Mesendoderm (in vitro differentiated cells): ENCODE measurements around the gene POC1A.

Source experiments
- DNase-seq: peaks from one replicate; pipeline ENCODE4 v3.0.0; 2013
- H2AK5ac ChIP-seq: 2 replicates; pipeline ENCODE4 v1.6.1; 2013; ENCODE audit warnings: low read length, inconsistent platforms
- H2BK120ac ChIP-seq: 2 replicates; pipeline ENCODE4 v1.6.1; 2013; ENCODE audit warnings: low read depth, mild to moderate bottlenecking, low read length, moderate library complexity, mixed read lengths
- H2BK15ac ChIP-seq: replicated peaks from 2 replicates; pipeline ENCODE4 v1.6.1; 2013; ENCODE audit warnings: low read depth, mild to moderate bottlenecking, moderate library complexity
- H2BK5ac ChIP-seq: 2 replicates; pipeline ENCODE4 v1.6.1; 2013; ENCODE audit warnings: low read length, inconsistent platforms
- H3K18ac ChIP-seq: 2 replicates; pipeline ENCODE4 v1.6.1; 2013; ENCODE audit warnings: mild to moderate bottlenecking, low read length, mixed read lengths
- H3K23ac ChIP-seq: one replicate; pipeline ENCODE4 v1.6.1; 2013; ENCODE audit warnings: low read length
- H3K27ac ChIP-seq: 2 replicates; pipeline ENCODE4 v1.5.1; 2013; ENCODE audit warnings: low read depth, mild to moderate bottlenecking, inconsistent platforms, low read length, moderate library complexity
- H3K27me3 ChIP-seq: 2 replicates; pipeline ENCODE4 v1.6.1; 2013; ENCODE audit warnings: low read length, control low read depth, mild to moderate bottlenecking, inconsistent platforms; ENCODE audit not compliant: insufficient read depth, poor library complexity
- H3K36me3 ChIP-seq: 2 replicates; pipeline ENCODE4 v1.6.1; 2013; ENCODE audit warnings: low read length, inconsistent platforms; ENCODE audit not compliant: control insufficient read depth, insufficient read depth
- H3K4ac ChIP-seq: one replicate; pipeline ENCODE4 v1.6.1; 2013; ENCODE audit warnings: low read depth, mild to moderate bottlenecking, low read length, moderate library complexity
- H3K4me1 ChIP-seq: 2 replicates; pipeline ENCODE4 v1.6.1; 2013; ENCODE audit warnings: low read depth, low read length, inconsistent platforms; ENCODE audit not compliant: control insufficient read depth
- H3K4me2 ChIP-seq: 2 replicates; pipeline ENCODE4 v1.6.1; 2013; ENCODE audit warnings: low read length
- H3K4me3 ChIP-seq: 2 replicates; pipeline ENCODE4 v1.5.1; 2013; ENCODE audit warnings: mild to moderate bottlenecking, low read length
- H3K56ac ChIP-seq: one replicate; pipeline ENCODE4 v1.6.1; 2013; ENCODE audit warnings: low read length
- H3K79me1 ChIP-seq: 2 replicates; pipeline ENCODE4 v1.6.1; 2013; ENCODE audit warnings: low read length, inconsistent platforms
- H3K79me2 ChIP-seq: 2 replicates; pipeline ENCODE4 v1.6.1; 2013; ENCODE audit warnings: mild to moderate bottlenecking, low read length; ENCODE audit not compliant: control insufficient read depth, insufficient read depth
- H3K9ac ChIP-seq: 2 replicates; pipeline ENCODE4 v1.6.1; 2013; ENCODE audit warnings: low read length, inconsistent platforms
- H4K5ac ChIP-seq: one replicate; pipeline ENCODE4 v1.6.1; 2013; ENCODE audit warnings: low read length
- H4K8ac ChIP-seq: one replicate; pipeline ENCODE4 v1.6.1; 2013; ENCODE audit warnings: low read depth, mild to moderate bottlenecking, control low read depth, low read length, moderate library complexity
- WGBS: extraction: QIAGEN DNeasy Blood & Tissue Kit; methylation state at CpG from one replicate; pipeline ENCODE4 v1.1.7; 2013; ENCODE audit warnings: low lambda C conversion rate, missing lambda C conversion rate; ENCODE audit not compliant: insufficient coverage; ENCODE audit errors: extremely low coverage; 5-methylcytosine and 5-hydroxymethylcytosine counted together

POC1A gene

GRCh38 chr3:52070724-52071621, 83.2 kb downstream of the POC1A start:
- Histone ChIP-seq H3K79me2 (no peaks in the 10 kb centered on the region), H3K36me3 (no peaks in the 10 kb centered on the region)

DNA sequence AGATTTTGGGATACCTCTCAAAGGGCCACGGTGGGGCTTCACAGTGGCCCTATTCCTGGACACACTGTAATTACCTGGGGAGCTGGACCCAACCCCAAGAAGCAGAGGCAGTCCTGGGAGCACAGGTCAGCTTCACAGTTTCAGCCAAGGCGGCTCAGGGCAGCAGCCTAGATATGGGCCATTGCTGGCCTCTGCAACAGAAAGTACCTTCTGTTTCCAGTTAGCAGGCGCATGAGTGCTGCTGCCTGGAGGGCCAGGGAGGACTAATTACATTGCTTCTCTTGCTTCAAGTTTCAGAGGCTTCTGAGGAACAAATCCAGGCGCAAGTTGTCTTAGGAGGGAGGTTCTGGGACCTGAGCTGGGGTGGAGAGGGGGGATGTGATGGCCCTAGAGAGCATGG, 84.4 kb downstream of the POC1A start:
- H3K27ac ChIP-seq: no peak overlapping the region
- WGBS: no CpG with 5 or more reads among the region's 4 CpGs

More at GRCh38 chr3:52070724-52071621, 83.2 kb downstream of the POC1A start:
- Histone ChIP-seq H3K4me3 (no peak overlapping the region), H3K18ac (no peak overlapping the region), H4K8ac (no peak overlapping the region), H3K79me1 (no peaks in the 10 kb centered on the region), H2BK15ac (no peak overlapping the region), H2AK5ac (no peak overlapping the region), H3K4ac (no peak overlapping the region), H3K23ac (no peak overlapping the region), H3K27me3 (no peaks in the 10 kb centered on the region), H3K56ac (no peak overlapping the region), H3K4me1 (no peaks in the 10 kb centered on the region), H3K9ac (no peak overlapping the region), H4K5ac (no peak overlapping the region), H3K4me2 (no peak overlapping the region), H2BK5ac (no peak overlapping the region), H3K27ac (no peak overlapping the region), H2BK120ac (no peak overlapping the region)
- no CpG with 5 or more reads among the region's 22 CpGs for WGBS
- no peak for DNase-seq

GRCh38 chr3:52069135-52069534, 85.1 kb downstream of the POC1A start:
- H3K27ac ChIP-seq: no peak overlapping the region
- no peak overlapping the region for H3K9ac ChIP-seq
- H3K23ac ChIP-seq: no peak overlapping the region
- H4K8ac ChIP-seq: no peak overlapping the region
- no peak overlapping the region for H3K18ac ChIP-seq
- no peak overlapping the region for H2BK120ac ChIP-seq
- no peak overlapping the region for H3K4me2 ChIP-seq
- no peak overlapping the region for H2BK15ac ChIP-seq
- H3K4me3 ChIP-seq: no peak overlapping the region
- H3K27me3 ChIP-seq: no peaks in the 10 kb centered on the region
- DNase-seq: no peak
- no peaks in the 10 kb centered on the region for H3K36me3 ChIP-seq
- no peak overlapping the region for H4K5ac ChIP-seq
- no peak overlapping the region for H2BK5ac ChIP-seq
- H3K79me1 ChIP-seq: no peaks in the 10 kb centered on the region
- no peak overlapping the region for H3K4ac ChIP-seq
- no peak overlapping the region for H3K56ac ChIP-seq
- WGBS: no CpG with 5 or more reads among the region's 5 CpGs
- no peaks in the 10 kb centered on the region for H3K79me2 ChIP-seq
- H2AK5ac ChIP-seq: no peak overlapping the region
- H3K4me1 ChIP-seq: no peaks in the 10 kb centered on the region

More for the DNA sequence above, 84.4 kb downstream of the POC1A start:
- Histone ChIP-seq H3K36me3 (no peaks in the 10 kb centered on the region), H2BK15ac (no peak overlapping the region), H3K23ac (no peak overlapping the region), H3K79me2 (no peaks in the 10 kb centered on the region), H3K9ac (no peak overlapping the region), H3K18ac (no peak overlapping the region), H3K4ac (no peak overlapping the region), H3K4me3 (no peak overlapping the region), H3K27me3 (no peaks in the 10 kb centered on the region), H3K4me1 (no peaks in the 10 kb centered on the region), H4K8ac (no peak overlapping the region), H3K79me1 (no peaks in the 10 kb centered on the region), H2AK5ac (no peak overlapping the region), H2BK5ac (no peak overlapping the region), H3K4me2 (no peak overlapping the region), H2BK120ac (no peak overlapping the region), H4K5ac (no peak overlapping the region), H3K56ac (no peak overlapping the region)
- no peak for DNase-seq

DNA sequence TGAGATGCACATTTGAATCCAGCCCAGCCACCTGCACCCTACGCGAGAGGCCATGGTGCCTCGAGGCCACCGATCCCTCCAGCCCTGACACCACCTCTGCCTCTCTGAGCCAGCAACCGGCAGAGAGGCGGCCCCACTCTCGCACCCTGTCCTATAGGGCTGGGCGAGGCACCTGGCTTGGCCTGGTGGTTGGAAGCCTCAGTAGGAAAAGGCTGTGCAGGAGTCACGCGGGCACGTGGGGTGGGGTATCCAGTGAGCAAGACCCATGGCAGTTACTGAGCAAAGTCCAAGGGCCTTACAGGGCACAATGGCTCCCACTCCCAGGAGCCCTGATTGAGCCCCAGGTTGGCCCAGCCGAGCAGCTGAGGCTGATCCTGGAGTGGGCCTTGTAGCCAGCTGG, 85.5 kb downstream of the POC1A start:
- Histone ChIP-seq H3K79me2 (no peaks in the 10 kb centered on the region), H3K27me3 (no peaks in the 10 kb centered on the region), H2AK5ac (no peak overlapping the region), H2BK15ac (no peak overlapping the region), H3K36me3 (no peaks in the 10 kb centered on the region), H3K23ac (peak overlapping the region; percentile 66), H4K5ac (no peak overlapping the region), H3K18ac (no peak overlapping the region), H3K4me1 (no peaks in the 10 kb centered on the region), H3K79me1 (no peaks in the 10 kb centered on the region), H2BK120ac (no peak overlapping the region), H4K8ac (no peak overlapping the region), H3K27ac (no peak overlapping the region), H3K9ac (no peak overlapping the region), H2BK5ac (no peak overlapping the region), H3K4ac (no peak overlapping the region), H3K4me2 (no peak overlapping the region), H3K56ac (no peak overlapping the region), H3K4me3 (no peak overlapping the region)
- WGBS: no CpG with 5 or more reads among the region's 12 CpGs
- DNase-seq: no peak

GRCh38 chr3:52068055-52068571, 86.1 kb downstream of the POC1A start:
- Histone ChIP-seq H2BK5ac (no peak overlapping the region), H3K4me3 (no peak overlapping the region), H3K9ac (no peak overlapping the region), H3K36me3 (no peaks in the 10 kb centered on the region), H3K79me2 (no peaks in the 10 kb centered on the region), H3K4ac (no peak overlapping the region), H4K8ac (no peak overlapping the region), H3K4me1 (no peaks in the 10 kb centered on the region), H4K5ac (no peak overlapping the region), H3K4me2 (no peak overlapping the region), H2BK15ac (no peak overlapping the region), H3K56ac (no peak overlapping the region), H3K23ac (no peak overlapping the region), H3K18ac (no peak overlapping the region), H3K27me3 (no peaks in the 10 kb centered on the region), H3K79me1 (no peaks in the 10 kb centered on the region), H2BK120ac (no peak overlapping the region), H3K27ac (no peak overlapping the region), H2AK5ac (no peak overlapping the region)
- WGBS: no CpG with 5 or more reads among the region's 12 CpGs
- DNase-seq: no peak
